LNCAP (cell line): ENCODE measurements around the gene ARHGAP9.

Experiments
- CTCF ChIP-seq: fragments of 450-650 bp; IDR thresholded peaks from 2 replicates; pipeline ENCODE4 v1.5.1; 2017; ENCODE audit warnings: mild to moderate bottlenecking

ARHGAP9 gene

GRCh38 chr12:57519796-57520052, 40.1 kb upstream of the ARHGAP9 start:
- TF ChIP-seq CTCF: no peak

GRCh38 chr12:57518920-57519795, 39.5 kb upstream of the ARHGAP9 start:
- no peak for TF ChIP-seq CTCF

GRCh38 chr12:57518176-57518919, 38.7 kb upstream of the ARHGAP9 start:
- no peak for TF ChIP-seq CTCF

- no peak for TF ChIP-seq CTCF
Observed at GRCh38 chr12:57517187-57517586, 37.5 kb upstream of the ARHGAP9 start.

GRCh38 chr12:57516617-57517153, 37.0 kb upstream of the ARHGAP9 start:
- TF ChIP-seq CTCF: no peak

- TF ChIP-seq CTCF: no peak
Observed at GRCh38 chr12:57515934-57516541, 36.4 kb upstream of the ARHGAP9 start.

- TF ChIP-seq CTCF: no peak
Observed at GRCh38 chr12:57515408-57515933, 35.8 kb upstream of the ARHGAP9 start.
